Measurements from ENCODE around the gene ATG9B. TPM values are rescaled to one million over a fixed set of nuclear protein-coding genes. Genes with fewer than 3 reads are reported as not detected.

ATG9B gene
- total and polyA plus RNA-seq, 9 of the 15 experiments (the other 6 are each of a cell fraction or from before 2014, with no cell fraction given) = 0.29 to 8.0 (median 2.1) TPM

GRCh38 chr7:150980663-150981062 is 43.6 kb downstream of the ATG9B start:
- in situ Hi-C loops (cut with MboI) = no loop called here
- intact Hi-C loops (cut with micrococcal nuclease) = no loop called here
- no peak for ATAC-seq
- peaks cover 3% of the 10 kb centered on the region for H3K9me1 ChIP-seq (ENCODE audit: control insufficient read depth, insufficient read depth, low read length)
- H3K36me3 ChIP-seq (ENCODE audit: control insufficient read depth, insufficient read depth, low read length) = no peaks in the 10 kb centered on the region
- peaks cover 18% of the 10 kb centered on the region for H3K79me2 ChIP-seq (ENCODE audit: control insufficient read depth, insufficient read depth, low read length)
- DNase-seq (ENCODE audit: extremely low read depth in 1 of 4, low spot score in 3 of 4) = no peak
- no peak for FAIRE-seq
- peaks cover 9% of the 10 kb centered on the region; the same call in 1 of the 2 replicates for H4K20me1 ChIP-seq (replicated peaks; ENCODE audit: control insufficient read depth, insufficient read depth, low read length)
- no TSS peak for BruUV-seq (replicated peaks)
- H3K9me3 ChIP-seq (replicated peaks; ENCODE audit: control insufficient read depth, insufficient read depth, low read depth, low read length) = no peaks in the 10 kb centered on the region
- peaks cover 23 to 29% of the 10 kb centered on the region in 2 experiments for H3K27me3 ChIP-seq (ENCODE audit: control insufficient read depth in 2 of 2, insufficient read depth in 2 of 2, low read length in 2 of 2)
- 10% methylated on average over 2 of the region's 2 CpGs for WGBS (ENCODE audit: insufficient coverage, low coverage, missing lambda C conversion rate)
- H3K4me1 ChIP-seq (replicated peaks in 1 of 2; ENCODE audit: control insufficient read depth in 2 of 2, insufficient read depth in 2 of 2, low read length in 2 of 2) = peaks cover 32 to 47% of the 10 kb centered on the region in 2 experiments
- ChIA-PET CTCF (ENCODE audit: low intra/inter-chr PET ratio) (interaction anchor here (0.9 to 1.0 kb wide), 2 partner anchors 8 to 82 kb away, joined by 4 to 7 read pairs; no protein-coding TSS in a partner anchor), POLR2A (interaction anchor here (0.7 to 1.3 kb wide), 7 partner anchors 12 to 94 kb away, joined by 3 to 5 read pairs (median 4); no protein-coding TSS in a partner anchor)
- H3K4me2 ChIP-seq (ENCODE audit: insufficient read depth, low read length) = no peak overlapping the region
- H2AFZ ChIP-seq (ENCODE audit: low read depth, low read length) = no peak overlapping the region
- H3K27ac ChIP-seq (ENCODE audit: extremely low read depth, low read depth, low read length) = no peak overlapping the region
- no peak overlapping the region for H3K9ac ChIP-seq (ENCODE audit: insufficient read depth in 1 of 2, low read depth in 2 of 2, low read length in 2 of 2)
- no peak overlapping the region for H3K4me3 ChIP-seq
- TF ChIP-seq RAD21 (CRISPR knock-in tag; conservative IDR thresholded peaks at IDR 0.05 in 1 of 2, IDR thresholded peaks at IDR 0.05 in 1 of 2) (peak; percentile 21 to 51; a peak in 3 of 4 replicates), HMG20B (CRISPR knock-in tag; IDR thresholded peaks at IDR 0.05) (no peak), ZBTB26 (CRISPR knock-in tag; IDR thresholded peaks at IDR 0.05) (no peak), NFE2L1 (tag; IDR thresholded peaks at IDR 0.05; ENCODE audit: borderline replicate concordance, low read depth) (no peak), KDM1A (IDR thresholded peaks at IDR 0.05) (no peak), PRMT5 (CRISPR knock-in tag; IDR thresholded peaks at IDR 0.05) (no peak), ZNF444 (CRISPR knock-in tag; IDR thresholded peaks at IDR 0.05) (no peak), E2F3 (CRISPR knock-in tag; IDR thresholded peaks at IDR 0.05) (no peak), ZNF124 (CRISPR knock-in tag; IDR thresholded peaks at IDR 0.05) (no peak), NBN (IDR thresholded peaks at IDR 0.05; ENCODE audit: low read depth) (no peak), CTCF (IDR thresholded peaks at IDR 0.05 in 2 of 3, conservative IDR thresholded peaks at IDR 0.05 in 1 of 3; ENCODE audit: insufficient read depth in 2 of 3, low read depth in 1 of 3, low read length in 3 of 3) (peak in 2 of 3 experiments; percentile 24 to 39; a peak in 2 of 6 replicates), TFE3 (CRISPR knock-in tag; IDR thresholded peaks at IDR 0.05) (no peak), ZNF785 (CRISPR knock-in tag; IDR thresholded peaks at IDR 0.05) (no peak), RBBP5 (IDR thresholded peaks at IDR 0.05; ENCODE audit: borderline replicate concordance, insufficient read depth, low read length, poor library complexity, severe bottlenecking) (no peak)
